ENCODE measurements around the gene CLEC16A. TPM values are rescaled to one million over a fixed set of nuclear protein-coding genes. Genes with fewer than 3 reads are reported as not detected.
A peak's percentile ranks its signal among the peaks of the same experiment; 100 is the strongest.

Gene CLEC16A
- total RNA-seq, 1 donor from 2014 or later: 34.6 TPM

- intact Hi-C loops (cut with DNase I): no loop called here
- no peaks in the 10 kb centered on the region for H3K36me3 ChIP-seq
- peak overlapping the region; percentile 48 for H3K27ac ChIP-seq
- H3K9me3 ChIP-seq: no peaks in the 10 kb centered on the region
- no peak for DNase-seq
- H3K27me3 ChIP-seq (ENCODE audit: low read depth): no peaks in the 10 kb centered on the region
- no peak overlapping the region for H3K4me3 ChIP-seq
- peak in 1 of 2 donors; percentile 23 for ATAC-seq
- H3K4me1 ChIP-seq: peaks cover 21% of the 10 kb centered on the region
- no peak for TF ChIP-seq CTCF (IDR thresholded peaks at IDR 0.05)
Observed at GRCh38 chr16:11084484-11084875, 140.1 kb downstream of the CLEC16A start.

- intact Hi-C loops (cut with DNase I): no loop called here
- DNase-seq: no peak
Observed at GRCh38 chr16:11084876-11085485, 140.6 kb downstream of the CLEC16A start.

GRCh38 chr16:11085916-11086315 is 141.6 kb downstream of the CLEC16A start:
- Histone ChIP-seq H3K27me3 (ENCODE audit: low read depth) (no peaks in the 10 kb centered on the region), H3K4me1 (peaks cover 12% of the 10 kb centered on the region), H3K4me3 (no peak overlapping the region), H3K36me3 (no peaks in the 10 kb centered on the region), H3K27ac (no peak overlapping the region), H3K9me3 (no peaks in the 10 kb centered on the region)
- intact Hi-C loops (cut with DNase I): no loop called here
- TF ChIP-seq CTCF (IDR thresholded peaks at IDR 0.05): no peak
- DNase-seq (no peak), ATAC-seq (no peak)

More at GRCh38 chr16:11084876-11085485, 140.6 kb downstream of the CLEC16A start:
- Histone ChIP-seq H3K9me3 (no peaks in the 10 kb centered on the region), H3K4me3 (no peak overlapping the region), H3K4me1 (peaks cover 17% of the 10 kb centered on the region), H3K27me3 (ENCODE audit: low read depth) (no peaks in the 10 kb centered on the region), H3K36me3 (no peaks in the 10 kb centered on the region), H3K27ac (peak overlapping the region; percentile 48)
- TF ChIP-seq CTCF (IDR thresholded peaks at IDR 0.05): no peak
- no peak for ATAC-seq

GRCh38 chr16:11087691-11088073 is 143.3 kb downstream of the CLEC16A start:
- Histone ChIP-seq H3K27me3 (ENCODE audit: low read depth) (no peaks in the 10 kb centered on the region), H3K4me3 (no peak overlapping the region), H3K4me1 (peaks cover 12% of the 10 kb centered on the region), H3K9me3 (no peaks in the 10 kb centered on the region), H3K27ac (peak overlapping the region; percentile 18), H3K36me3 (peaks cover 11% of the 10 kb centered on the region)
- ATAC-seq: no peak
- no peak for TF ChIP-seq CTCF (IDR thresholded peaks at IDR 0.05)
- intact Hi-C loops (cut with DNase I): no loop called here
- DNase-seq: no peak

GRCh38 chr16:11088074-11088730 is 143.8 kb downstream of the CLEC16A start:
- no peak overlapping the region for H3K4me3 ChIP-seq
- TF ChIP-seq CTCF (IDR thresholded peaks at IDR 0.05): no peak
- no peaks in the 10 kb centered on the region for H3K27me3 ChIP-seq (ENCODE audit: low read depth)
- no peaks in the 10 kb centered on the region for H3K9me3 ChIP-seq
- peak overlapping the region; percentile 18 for H3K27ac ChIP-seq
- DNase-seq (no peak), ATAC-seq (no peak)
- intact Hi-C loops (cut with DNase I): no loop called here
- peaks cover 11% of the 10 kb centered on the region for H3K36me3 ChIP-seq
- peaks cover 12% of the 10 kb centered on the region for H3K4me1 ChIP-seq

Data from lower lobe of right lung (tissue), 2 donors.